Stimulated activated effector memory CD8-positive, alpha-beta T cell treated with anti-CD3 and anti-CD28 coated beads, Interleukin-12 subunit alpha, Interleukin-12 subunit beta, amount 100 ng/mL, for 72 hours (primary cell): ENCODE measurements around the gene PDE2A.

Experiments
- ATAC-seq: fragments of 150-1000 bp; cut with Tn5 transposase; 2 replicates; pipeline ENCODE4 v1.10.0; 2021
- DNase-seq, 2 donors: peaks; one replicate each; pipeline ENCODE4 v3.0.0; 2021 to 2022; ENCODE audit warnings: low spot score in 2 of 2
- H3K27ac Mint-ChIP-seq: one replicate; pipeline ENCODE4 v1.8.0; 2022; ENCODE audit warnings: mild to moderate bottlenecking, mixed read lengths
- H3K36me3 Mint-ChIP-seq: one replicate; pipeline ENCODE4 v1.8.0; 2022; ENCODE audit warnings: mild to moderate bottlenecking, mixed read lengths
- H3K4me1 Mint-ChIP-seq: one replicate; pipeline ENCODE4 v1.8.0; 2022; ENCODE audit warnings: mixed read lengths
- H3K4me3 Mint-ChIP-seq: one replicate; pipeline ENCODE4 v1.8.0; 2022; ENCODE audit warnings: mild to moderate bottlenecking, mixed read lengths
- H3K9me3 Mint-ChIP-seq: one replicate; pipeline ENCODE4 v1.8.0; 2022; ENCODE audit warnings: mixed read lengths

PDE2A gene

DNA sequence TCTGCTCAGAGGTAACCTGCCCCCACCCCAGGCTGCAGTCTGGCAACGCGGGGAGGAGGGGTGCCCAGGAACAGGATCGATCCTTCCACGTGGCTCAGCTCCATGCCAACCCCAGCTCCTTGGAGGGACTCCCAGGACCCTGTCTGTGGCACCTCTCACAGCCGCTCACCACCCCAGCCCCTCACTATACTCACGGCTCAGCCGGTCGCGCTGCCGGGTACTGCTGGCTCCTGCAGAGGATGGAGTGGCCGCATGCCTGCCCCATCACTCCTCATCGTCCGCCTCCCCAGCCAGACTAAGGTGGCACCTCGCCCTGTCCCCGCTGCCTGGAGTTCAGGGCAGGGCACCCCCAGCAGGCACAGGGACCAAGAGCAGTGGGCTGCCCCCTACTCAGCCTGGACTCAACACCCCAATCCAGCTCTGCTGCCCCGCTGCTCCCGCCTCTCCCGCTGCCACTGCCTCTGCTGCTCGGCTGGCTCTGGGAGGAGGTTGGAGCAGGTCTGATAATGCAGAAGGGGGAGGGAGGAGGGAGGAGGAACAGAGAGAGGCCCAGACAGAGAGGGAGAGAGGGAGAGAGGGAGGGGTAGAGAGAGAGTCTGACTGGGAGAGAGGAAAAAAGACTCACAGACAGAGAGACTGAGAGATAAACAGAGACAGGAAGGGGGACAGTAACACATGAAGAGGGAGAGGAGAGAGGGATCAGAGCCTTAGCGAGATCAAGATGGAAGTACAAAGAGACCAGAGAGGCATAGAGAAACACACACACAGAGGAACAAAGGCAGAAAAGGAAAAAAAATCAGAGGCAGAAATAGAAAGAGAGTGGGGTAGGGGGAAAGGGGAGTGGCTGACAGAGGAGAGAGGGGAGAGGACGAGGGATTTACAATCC, at the start of gene PDE2A:
PDE2A (minus strand) TSS at position 480 of the 886 bp plus-strand sequence; CDS start at position 265, 215 bp downstream.
- Mint-ChIP-seq H3K4me3 (no peak within 1 kb of the TSS), H3K27ac (no peak within 1 kb of the TSS), H3K4me1 (peaks cover 40% of the 10 kb centered on the region), H3K9me3 (no peaks in the 10 kb centered on the region), H3K36me3 (peaks cover 9% of the 10 kb centered on the region)
- ATAC-seq = no peak
- no peak for DNase-seq

DNA sequence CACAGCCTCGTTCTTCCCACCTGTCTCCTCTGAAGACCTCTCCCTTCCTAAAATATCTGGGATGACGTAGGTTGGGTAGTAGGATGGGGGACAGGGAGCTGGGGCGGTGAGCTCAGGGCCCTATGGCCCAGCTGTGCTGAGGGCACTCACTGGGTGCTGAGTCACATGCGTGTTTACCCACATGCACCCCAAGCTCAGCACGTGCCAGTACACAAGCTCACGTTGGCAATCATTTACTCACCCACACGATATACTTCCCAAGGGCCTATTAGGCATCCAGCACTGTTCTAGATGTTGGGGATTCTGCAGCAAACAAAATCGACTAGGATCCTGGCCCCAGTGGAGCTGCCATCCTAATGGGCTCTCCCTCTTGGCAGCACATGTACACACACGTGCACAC, 49.3 kb upstream of the PDE2A start:
- H3K27ac Mint-ChIP-seq = peak overlapping the region; percentile 95
- peaks cover 78% of the 10 kb centered on the region for H3K4me1 Mint-ChIP-seq
- no peak for ATAC-seq
- peaks cover 50% of the 10 kb centered on the region for H3K36me3 Mint-ChIP-seq
- H3K4me3 Mint-ChIP-seq = no peak overlapping the region
- H3K9me3 Mint-ChIP-seq = no peaks in the 10 kb centered on the region
- DNase-seq = no peak

DNA sequence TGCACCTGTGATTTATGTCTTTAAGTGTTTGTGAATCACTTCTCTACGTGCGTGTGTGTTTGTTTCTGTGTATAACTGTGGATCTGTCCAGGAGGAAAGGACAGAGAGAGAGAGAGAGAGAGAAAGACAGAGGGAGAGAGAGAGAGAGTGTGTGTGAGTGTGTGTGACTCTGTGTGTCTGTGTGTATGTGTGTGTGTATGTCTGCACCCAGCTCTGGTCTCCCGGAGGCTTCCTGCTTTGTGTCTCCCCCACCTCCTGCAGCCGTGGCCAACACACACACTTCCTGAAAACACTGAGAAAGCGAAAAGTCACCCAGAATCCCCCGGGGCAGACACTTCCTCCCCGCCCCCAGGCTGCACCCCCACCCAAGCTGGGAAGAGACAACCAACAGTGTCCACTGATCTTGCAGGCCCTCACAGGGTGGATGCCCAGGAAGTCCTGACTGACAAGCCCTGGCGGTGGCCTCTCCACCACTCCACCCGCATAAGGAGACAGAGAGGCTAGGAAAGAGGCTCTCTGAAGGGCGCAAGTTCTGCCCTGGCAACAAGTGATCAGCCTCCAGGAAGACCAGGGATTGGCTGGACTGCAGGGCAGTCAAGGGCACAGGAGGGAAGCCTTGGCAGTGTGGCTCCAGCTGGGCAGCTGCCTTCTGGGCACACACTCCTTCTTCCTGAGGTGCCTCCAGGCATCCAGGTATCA, 48.0 kb upstream of the PDE2A start:
- peak overlapping the region; percentile 93 for H3K4me3 Mint-ChIP-seq
- peaks cover 76% of the 10 kb centered on the region for H3K4me1 Mint-ChIP-seq
- peaks cover 55% of the 10 kb centered on the region for H3K36me3 Mint-ChIP-seq
- no peaks in the 10 kb centered on the region for H3K9me3 Mint-ChIP-seq
- peak overlapping the region; percentile 95 for H3K27ac Mint-ChIP-seq
- ATAC-seq (peak; percentile 91), DNase-seq (peak; percentile 84 to 94)

DNA sequence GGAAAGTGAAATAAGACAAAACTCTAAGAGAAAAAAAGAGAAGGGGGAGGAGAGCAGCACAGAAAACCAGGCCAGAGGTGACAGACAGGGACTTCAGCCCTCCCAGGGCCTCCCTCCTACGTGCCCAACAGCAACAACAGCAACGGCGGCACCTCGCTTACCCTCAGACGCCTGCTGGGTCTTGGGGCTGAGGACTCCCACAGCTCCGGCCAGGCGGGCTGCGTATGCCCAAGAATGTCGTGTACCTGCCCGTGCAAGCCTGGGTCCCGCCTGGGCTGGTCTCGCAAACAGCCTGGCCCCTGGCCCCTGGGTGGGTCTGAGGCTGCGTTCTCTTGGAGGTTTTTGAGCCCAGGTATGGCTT, 47.4 kb upstream of the PDE2A start:
- peak; percentile 60 for ATAC-seq

DNA sequence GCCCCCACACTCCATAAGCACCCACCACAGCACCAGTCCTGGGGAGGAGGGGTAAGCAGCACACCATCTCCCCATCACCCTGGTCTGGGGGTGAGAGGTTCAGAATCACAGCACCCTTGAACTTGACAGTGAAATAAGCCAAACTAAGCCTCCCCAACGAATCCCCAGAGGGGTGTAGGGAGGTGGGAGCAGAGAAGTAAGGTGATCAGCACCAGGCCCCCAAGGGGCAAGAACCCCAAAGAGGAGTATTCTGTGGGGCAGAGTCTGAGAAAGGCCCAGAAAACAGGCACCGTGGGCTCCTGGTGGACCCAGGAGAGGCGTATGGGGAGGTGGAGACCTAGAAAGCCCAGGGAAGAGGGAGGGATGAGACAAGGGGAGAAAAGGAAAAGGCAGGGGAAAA, 47.1 kb upstream of the PDE2A start:
- H3K4me3 Mint-ChIP-seq = peak overlapping the region; percentile 93
- H3K36me3 Mint-ChIP-seq = peaks cover 57% of the 10 kb centered on the region
- DNase-seq = no peak
- no peak for ATAC-seq
- H3K4me1 Mint-ChIP-seq = peaks cover 73% of the 10 kb centered on the region
- H3K27ac Mint-ChIP-seq = peak overlapping the region; percentile 95
- no peaks in the 10 kb centered on the region for H3K9me3 Mint-ChIP-seq

More for the DNA sequence above, 47.4 kb upstream of the PDE2A start:
- peaks cover 74% of the 10 kb centered on the region for H3K4me1 Mint-ChIP-seq
- peak overlapping the region; percentile 93 for H3K4me3 Mint-ChIP-seq
- H3K36me3 Mint-ChIP-seq = peaks cover 55% of the 10 kb centered on the region
- H3K27ac Mint-ChIP-seq = peak overlapping the region; percentile 95
- peak; percentile 38 to 69 for DNase-seq
- no peaks in the 10 kb centered on the region for H3K9me3 Mint-ChIP-seq

DNA sequence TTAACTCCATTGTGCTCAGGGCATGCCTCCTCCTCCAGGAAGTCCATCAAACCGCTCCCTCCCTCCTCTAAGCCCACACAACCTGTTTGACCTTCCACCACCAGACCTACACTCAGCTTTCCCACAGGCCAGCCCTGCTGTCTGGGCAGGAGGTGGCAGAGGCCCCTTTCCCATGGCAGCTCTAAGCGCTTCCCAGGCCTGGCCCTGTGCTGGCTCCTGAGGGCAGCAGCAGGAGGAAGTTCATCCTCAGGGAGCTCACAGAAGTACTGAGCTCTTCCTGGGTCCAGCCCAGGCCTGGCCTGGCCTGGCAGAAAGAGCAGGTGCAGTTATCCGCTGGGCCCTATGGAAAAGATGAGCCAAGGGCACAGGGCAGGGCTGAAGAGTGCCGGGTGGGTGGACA, 46.6 kb upstream of the PDE2A start:
- peaks cover 73% of the 10 kb centered on the region for H3K4me1 Mint-ChIP-seq
- ATAC-seq (no peak), DNase-seq (no peak)
- H3K4me3 Mint-ChIP-seq = peak overlapping the region; percentile 93
- peak overlapping the region; percentile 95 for H3K27ac Mint-ChIP-seq
- H3K9me3 Mint-ChIP-seq = no peaks in the 10 kb centered on the region
- peaks cover 62% of the 10 kb centered on the region for H3K36me3 Mint-ChIP-seq

DNA sequence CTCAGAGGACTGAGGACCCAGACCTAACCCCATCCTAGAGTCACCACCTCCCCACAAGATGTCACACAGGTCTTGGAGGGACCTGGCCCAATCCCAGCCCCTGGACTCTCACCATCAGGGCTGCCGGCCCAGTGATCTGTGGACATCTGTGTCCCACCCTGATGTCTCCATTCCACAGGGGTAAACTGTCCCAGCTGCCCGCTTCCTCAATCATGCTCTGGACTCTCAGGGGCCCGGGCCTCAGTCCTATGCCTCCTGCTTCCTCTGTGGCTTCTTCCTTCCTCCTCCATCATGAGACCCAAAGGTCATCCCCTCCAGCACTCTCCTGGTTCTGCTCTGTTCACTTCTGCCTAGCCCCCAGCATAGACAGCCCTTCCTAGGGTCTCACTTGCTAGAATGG, 45.8 kb upstream of the PDE2A start:
- no peaks in the 10 kb centered on the region for H3K9me3 Mint-ChIP-seq
- H3K4me3 Mint-ChIP-seq = peak overlapping the region; percentile 93
- ATAC-seq (no peak), DNase-seq (no peak)
- peaks cover 71% of the 10 kb centered on the region for H3K4me1 Mint-ChIP-seq
- peak overlapping the region; percentile 95 for H3K27ac Mint-ChIP-seq
- peaks cover 62% of the 10 kb centered on the region for H3K36me3 Mint-ChIP-seq

DNA sequence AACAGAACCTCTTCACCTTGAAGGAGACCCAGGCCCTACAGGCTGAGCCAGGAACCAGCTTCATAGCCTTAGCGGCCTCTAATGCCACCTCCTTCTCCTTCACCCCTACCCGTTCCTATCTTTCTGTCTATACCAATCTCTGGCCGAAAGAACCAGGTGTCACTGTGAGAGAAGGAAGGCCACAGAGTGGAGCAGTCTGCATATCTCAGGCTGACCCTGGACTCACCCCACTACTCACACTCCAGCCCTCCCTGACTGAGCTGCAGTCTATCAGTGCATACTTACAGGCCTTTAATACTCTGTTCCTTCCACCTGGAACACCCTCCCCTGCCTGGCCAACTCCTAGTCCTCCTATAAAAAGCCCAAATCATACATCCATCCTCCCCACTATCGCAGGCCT, 45.3 kb upstream of the PDE2A start:
- ATAC-seq (no peak), DNase-seq (no peak)
- Mint-ChIP-seq H3K4me3 (peak overlapping the region; percentile 93), H3K36me3 (peaks cover 62% of the 10 kb centered on the region), H3K27ac (peak overlapping the region; percentile 95), H3K9me3 (no peaks in the 10 kb centered on the region), H3K4me1 (peaks cover 72% of the 10 kb centered on the region)

DNA sequence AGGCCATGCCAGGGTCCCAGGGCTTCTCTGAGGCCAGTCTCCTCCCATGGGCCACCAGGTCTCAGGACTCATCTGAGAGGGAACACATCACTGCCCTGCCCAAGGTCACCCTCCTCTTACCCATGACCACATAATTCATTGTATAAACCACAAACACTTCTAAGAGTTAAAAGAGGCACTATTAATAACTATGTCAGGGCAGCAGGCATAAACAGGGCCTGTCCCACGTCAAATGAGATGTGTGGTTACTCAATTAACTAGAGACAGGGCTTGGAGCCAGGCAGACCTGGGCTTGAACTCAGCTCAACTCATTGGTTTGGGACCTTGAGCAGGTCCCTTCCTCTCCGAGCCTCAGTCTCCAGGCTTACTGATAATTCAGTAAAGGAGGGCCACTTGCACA, 44.9 kb upstream of the PDE2A start:
- Mint-ChIP-seq H3K4me3 (peak overlapping the region; percentile 93), H3K4me1 (peaks cover 74% of the 10 kb centered on the region), H3K9me3 (no peaks in the 10 kb centered on the region), H3K36me3 (peaks cover 66% of the 10 kb centered on the region), H3K27ac (peak overlapping the region; percentile 95)
- no peak for DNase-seq
- ATAC-seq = peak; percentile 20

DNA sequence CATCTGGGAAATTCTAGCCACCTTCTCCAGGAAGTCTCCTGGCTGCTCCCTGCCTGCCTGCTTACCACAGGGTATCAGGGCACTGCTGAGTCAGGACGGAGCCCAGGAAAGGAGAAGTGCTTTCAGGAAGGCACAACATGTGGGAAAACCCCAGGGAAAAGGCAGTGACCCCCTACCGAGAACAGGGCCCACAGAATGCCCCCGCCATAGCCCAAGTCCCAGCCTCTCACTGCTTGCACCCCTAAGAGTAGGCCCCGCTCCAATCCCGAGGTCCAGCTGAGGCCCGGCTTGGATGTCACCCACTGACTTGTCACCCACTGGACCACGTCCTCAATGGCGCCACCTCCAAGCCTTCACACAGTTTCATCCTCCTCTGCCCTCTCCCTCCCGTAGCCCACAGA, 43.9 kb upstream of the PDE2A start:
- no peak for DNase-seq
- peaks cover 77% of the 10 kb centered on the region for H3K36me3 Mint-ChIP-seq
- no peak overlapping the region for H3K4me3 Mint-ChIP-seq

DNA sequence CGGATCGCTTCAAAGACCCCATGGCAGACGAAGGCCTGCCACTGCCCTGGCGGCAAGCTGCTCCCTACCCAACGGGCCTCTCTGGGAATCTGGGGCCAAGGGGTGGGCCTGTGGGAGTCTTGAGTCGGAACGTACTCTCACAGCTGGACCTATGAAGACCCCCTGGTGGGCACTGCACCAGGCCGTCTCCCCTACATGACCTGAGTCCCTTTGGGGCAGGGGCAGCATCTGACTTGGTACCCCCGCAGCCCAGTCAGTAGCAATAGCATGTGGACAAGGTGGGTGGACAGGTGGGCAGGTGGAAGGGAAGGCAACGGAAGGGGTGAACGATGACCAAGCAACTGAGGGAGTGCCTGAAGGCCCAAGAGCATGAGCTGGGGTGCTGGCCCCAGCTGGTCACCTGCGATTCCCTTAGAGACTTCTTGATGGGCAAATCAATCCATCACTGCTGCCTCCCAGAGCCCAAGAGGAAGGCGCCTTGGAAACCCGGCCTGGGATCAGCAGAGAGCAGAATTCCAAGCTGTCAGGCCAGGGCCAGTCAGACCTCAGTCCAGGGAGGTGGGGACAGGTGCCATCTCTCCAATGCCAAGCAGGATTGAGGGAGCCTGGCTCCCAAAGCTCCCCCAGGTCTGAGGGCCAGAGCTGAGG, 42.7 kb upstream of the PDE2A start:
- no peak overlapping the region for H3K4me3 Mint-ChIP-seq
- ATAC-seq = no peak
- DNase-seq = no peak
- H3K36me3 Mint-ChIP-seq = peaks cover 82% of the 10 kb centered on the region
- H3K4me1 Mint-ChIP-seq = peaks cover 73% of the 10 kb centered on the region
- H3K27ac Mint-ChIP-seq = no peak overlapping the region
- H3K9me3 Mint-ChIP-seq = no peaks in the 10 kb centered on the region

More for the DNA sequence above, 43.9 kb upstream of the PDE2A start:
- Mint-ChIP-seq H3K9me3 (no peaks in the 10 kb centered on the region), H3K4me1 (peaks cover 70% of the 10 kb centered on the region), H3K27ac (peak overlapping the region; percentile 95)
- ATAC-seq = no peak

DNA sequence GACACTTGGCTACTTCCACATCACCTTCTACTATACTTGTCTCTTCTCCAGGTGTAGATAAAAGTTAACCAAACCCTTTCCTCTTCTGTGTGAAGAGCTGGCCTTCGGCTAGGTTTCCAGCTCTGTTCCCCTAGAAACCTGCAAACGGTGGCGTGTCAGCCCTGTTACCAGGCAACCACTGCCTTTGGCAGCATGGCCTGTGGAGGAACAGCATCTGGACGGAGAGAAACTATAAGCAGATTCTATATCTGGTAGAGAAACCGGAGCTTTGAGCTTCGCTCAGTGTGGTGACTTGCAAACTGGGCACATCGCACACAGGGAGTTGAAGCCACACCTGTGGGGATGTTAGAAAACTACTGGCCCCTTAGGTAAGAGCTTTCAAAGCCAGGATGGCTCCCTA, 42.1 kb upstream of the PDE2A start:
- ATAC-seq = no peak

DNA sequence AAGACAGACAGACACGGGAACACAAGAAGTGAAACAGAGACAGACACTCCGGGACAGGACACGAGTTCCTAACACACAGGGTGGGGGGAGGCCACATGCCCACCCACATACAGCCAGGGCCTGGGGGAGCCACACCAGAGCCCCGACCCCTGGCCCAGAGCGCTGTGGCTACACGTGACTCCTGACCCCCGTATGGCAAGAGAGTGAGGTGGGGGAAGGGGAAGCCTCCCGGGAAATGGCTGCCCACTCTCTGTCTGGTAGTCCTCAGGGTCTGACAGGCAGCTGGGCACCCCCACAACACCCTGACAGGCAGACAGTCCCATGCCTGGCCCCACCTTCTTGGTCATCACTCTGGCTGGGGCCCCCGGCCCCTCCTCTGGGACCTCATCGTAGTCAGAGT, 38.6 kb upstream of the PDE2A start:
- Mint-ChIP-seq H3K9me3 (no peaks in the 10 kb centered on the region), H3K27ac (no peak overlapping the region), H3K4me3 (no peak overlapping the region), H3K36me3 (peaks cover 86% of the 10 kb centered on the region), H3K4me1 (peaks cover 55% of the 10 kb centered on the region)
- DNase-seq (no peak), ATAC-seq (no peak)

More for the DNA sequence above, 42.1 kb upstream of the PDE2A start:
- Mint-ChIP-seq H3K27ac (peak overlapping the region; percentile 85), H3K36me3 (peaks cover 82% of the 10 kb centered on the region), H3K4me1 (peaks cover 67% of the 10 kb centered on the region), H3K4me3 (no peak overlapping the region), H3K9me3 (no peaks in the 10 kb centered on the region)
- no peak for DNase-seq

DNA sequence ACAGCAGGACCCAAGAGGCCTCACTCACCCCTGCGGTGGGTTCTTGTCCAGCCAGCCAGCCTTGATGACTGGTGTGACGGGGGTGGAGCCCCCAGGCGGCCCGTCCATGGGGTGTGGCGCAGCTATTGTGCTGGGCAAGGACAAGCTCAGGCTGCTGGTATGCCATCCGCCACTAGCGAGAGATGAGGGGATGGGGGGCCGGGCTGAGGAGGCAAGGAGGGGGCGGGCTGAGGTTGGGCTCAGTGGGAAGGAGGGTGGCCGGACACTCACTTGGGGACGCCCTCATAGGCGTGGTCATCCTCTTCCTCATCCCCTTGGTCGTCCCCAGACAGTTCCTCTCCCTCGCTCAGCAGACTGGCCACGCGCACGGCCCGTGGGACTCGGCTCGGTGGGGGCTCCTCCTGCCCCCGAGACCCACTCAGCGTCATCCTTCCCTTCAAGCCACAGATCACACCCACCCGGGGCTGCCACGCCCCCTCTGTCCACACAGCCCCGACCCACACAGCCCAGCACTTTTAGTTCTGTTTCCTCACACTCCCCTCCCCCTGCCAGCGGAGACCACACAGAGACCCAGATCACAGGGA, 38.0 kb upstream of the PDE2A start:
- Mint-ChIP-seq H3K27ac (no peak overlapping the region), H3K36me3 (peaks cover 92% of the 10 kb centered on the region)
- ATAC-seq = no peak

DNA sequence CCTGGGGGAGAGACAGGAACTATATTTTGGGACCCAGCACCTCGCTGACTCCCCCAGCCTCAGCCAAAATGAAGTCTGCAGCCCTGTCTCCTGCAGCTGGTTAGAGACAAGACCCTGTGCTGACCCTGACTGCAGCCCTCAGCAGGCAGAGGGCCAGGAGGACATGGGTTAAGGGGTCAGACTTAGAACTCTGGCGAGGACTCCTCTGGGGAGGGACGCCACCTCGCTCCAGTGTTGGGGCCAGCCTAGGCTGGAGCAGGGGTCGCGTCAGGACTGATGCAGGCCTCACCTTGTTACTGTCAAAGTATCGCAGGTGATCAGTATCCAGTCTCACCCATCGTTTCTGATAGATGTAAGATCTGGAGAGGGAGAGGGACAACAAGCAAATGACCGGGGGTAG, 36.9 kb upstream of the PDE2A start:
- no peak for ATAC-seq
- peak overlapping the region; percentile 83 for H3K27ac Mint-ChIP-seq
- H3K9me3 Mint-ChIP-seq = no peaks in the 10 kb centered on the region
- peaks cover 100% of the 10 kb centered on the region for H3K36me3 Mint-ChIP-seq
- DNase-seq = no peak
- no peak overlapping the region for H3K4me3 Mint-ChIP-seq
- peaks cover 60% of the 10 kb centered on the region for H3K4me1 Mint-ChIP-seq

More for the DNA sequence above, 38.0 kb upstream of the PDE2A start:
- no peak for DNase-seq
- no peaks in the 10 kb centered on the region for H3K9me3 Mint-ChIP-seq
- no peak overlapping the region for H3K4me3 Mint-ChIP-seq
- peaks cover 61% of the 10 kb centered on the region for H3K4me1 Mint-ChIP-seq
